H54 (cell line): ENCODE results near the gene SPTBN5.
"Not testable (repeated sequence)": the region's sequence is repeated elsewhere in the genome, so short reads cannot be mapped to it uniquely, and the experiment has no call there.

Source experiments
- DNase-seq: peaks from one replicate; pipeline ENCODE4 v3.0.0; 2011; ENCODE audit warnings: low spot score, mixed read lengths; ENCODE audit not compliant: insufficient read length
- FAIRE-seq: peaks from 3 replicates; lab custom pipeline; 2011; peaks lifted over from hg19 to GRCh38; lab: Jason Lieb, UNC
- POLR2A ChIP-seq: IDR thresholded peaks from 2 replicates; pipeline ENCODE4 v1.6.1; 2011; ENCODE audit warnings: low read depth, mild to moderate bottlenecking, low read length

Gene SPTBN5

GRCh38 chr15:41839781-41840491 is 53.9 kb downstream of the SPTBN5 start:
- no peak for TF ChIP-seq POLR2A
- no peak for DNase-seq
- no peak for FAIRE-seq

DNA sequence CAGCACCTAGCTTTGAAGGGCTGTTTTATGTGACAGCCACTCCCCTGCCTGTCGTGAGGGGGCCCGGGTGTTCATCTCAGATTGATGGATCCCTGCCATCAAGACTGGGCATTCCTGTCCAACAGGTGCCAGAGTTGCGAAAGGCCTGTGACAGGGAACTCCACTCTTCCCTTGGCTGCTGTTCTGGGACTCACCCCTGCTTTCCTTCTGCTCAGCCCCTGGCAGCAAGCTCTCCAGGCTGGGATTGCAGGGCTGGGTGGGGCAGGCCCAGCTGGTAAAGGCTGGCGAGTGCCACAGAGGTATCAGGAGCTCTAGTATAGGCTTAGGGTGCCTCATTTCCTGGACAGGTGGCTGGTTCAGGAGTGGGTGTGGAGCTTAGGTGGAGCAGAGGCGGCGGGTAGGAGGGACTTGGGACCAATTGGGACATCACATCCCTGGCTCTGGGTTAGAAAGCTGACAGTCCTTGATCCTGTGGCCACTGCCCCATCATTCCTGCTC is 55.4 kb downstream of the SPTBN5 start, which contains the start of gene PLA2G4B:
PLA2G4B (plus strand) TSS at position 448 of the 498 bp plus-strand sequence. CDS start 67 bp downstream, outside the sequence.
- FAIRE-seq (no peak), DNase-seq (no peak)
- TF ChIP-seq POLR2A = no peak

DNA sequence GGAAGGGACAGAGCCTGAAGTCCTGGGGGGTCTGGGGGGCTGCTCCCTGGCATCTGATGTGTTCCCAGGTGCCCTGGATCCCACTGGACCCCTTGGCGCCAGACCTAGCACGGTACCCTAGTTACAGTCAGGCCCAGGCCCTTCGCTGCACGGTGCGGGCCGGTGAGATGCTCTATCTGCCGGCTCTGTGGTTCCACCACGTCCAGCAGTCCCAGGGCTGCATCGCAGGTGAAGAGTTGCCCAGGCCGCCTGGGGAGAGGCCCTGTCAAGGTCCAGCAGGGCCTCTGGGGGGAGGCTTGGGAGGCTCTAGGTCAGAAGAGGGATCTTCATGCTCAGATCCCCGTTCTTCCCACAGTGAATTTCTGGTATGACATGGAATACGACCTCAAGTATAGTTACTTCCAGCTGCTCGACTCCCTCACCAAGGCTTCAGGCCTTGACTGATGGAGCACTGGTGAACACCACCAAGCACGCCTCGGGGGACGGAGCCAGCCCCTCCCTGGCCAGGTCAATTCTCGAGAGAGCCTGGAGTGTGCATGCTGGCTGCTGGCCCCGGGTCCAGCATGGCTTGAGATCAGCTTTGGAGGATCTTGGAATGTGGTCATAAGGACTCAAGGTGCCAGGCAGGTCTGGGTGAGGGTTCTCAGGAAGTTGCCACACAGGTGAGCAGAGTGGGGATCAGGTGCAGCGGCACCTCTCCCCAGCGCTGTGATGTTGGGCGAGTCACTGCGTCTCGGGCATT is 57.0 kb downstream of the SPTBN5 start:
- no peak for TF ChIP-seq POLR2A
- no peak for FAIRE-seq
- DNase-seq = no peak

- DNase-seq (no peak), FAIRE-seq (no peak)
- TF ChIP-seq POLR2A = no peak
Observed at GRCh38 chr15:41836073-41836472, 57.8 kb downstream of the SPTBN5 start.

GRCh38 chr15:41834096-41834495 is 59.8 kb downstream of the SPTBN5 start:
- FAIRE-seq (no peak), DNase-seq (no peak)
- no peak for TF ChIP-seq POLR2A

DNA sequence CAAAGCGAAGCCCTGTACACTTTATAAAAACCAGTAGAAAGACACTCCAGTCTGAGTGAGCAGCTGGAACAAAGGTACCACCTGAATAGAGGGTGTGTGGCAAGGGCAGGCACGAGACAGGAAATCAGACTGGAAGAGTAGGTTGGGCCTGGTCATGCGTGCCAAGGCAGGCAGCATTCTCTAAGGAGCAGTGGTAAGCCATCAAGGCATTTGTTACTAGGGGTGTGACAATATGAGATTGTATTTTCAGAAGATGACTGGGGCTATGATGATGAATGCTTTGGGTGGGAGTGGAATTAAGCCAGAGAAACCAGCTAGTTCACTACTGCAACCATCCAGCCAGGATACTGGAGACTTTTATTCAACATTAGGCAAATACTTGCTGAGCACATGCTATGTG is 61.0 kb downstream of the SPTBN5 start:
- no peak for DNase-seq
- no peak for TF ChIP-seq POLR2A
- no peak for FAIRE-seq

- no peak for DNase-seq
- no peak for FAIRE-seq
- TF ChIP-seq POLR2A = no peak
Observed at GRCh38 chr15:41832208-41832607, 61.6 kb downstream of the SPTBN5 start.

- FAIRE-seq, DNase-seq: not testable (repeated sequence)
Observed at GRCh38 chr15:41831291-41831690, 62.6 kb downstream of the SPTBN5 start.

- FAIRE-seq = no peak
- no peak for TF ChIP-seq POLR2A
- no peak for DNase-seq
Observed at GRCh38 chr15:41829959-41830646, 63.8 kb downstream of the SPTBN5 start.

- FAIRE-seq = no peak
- TF ChIP-seq POLR2A = no peak
Observed at GRCh38 chr15:41828807-41829141, 65.1 kb downstream of the SPTBN5 start.

DNA sequence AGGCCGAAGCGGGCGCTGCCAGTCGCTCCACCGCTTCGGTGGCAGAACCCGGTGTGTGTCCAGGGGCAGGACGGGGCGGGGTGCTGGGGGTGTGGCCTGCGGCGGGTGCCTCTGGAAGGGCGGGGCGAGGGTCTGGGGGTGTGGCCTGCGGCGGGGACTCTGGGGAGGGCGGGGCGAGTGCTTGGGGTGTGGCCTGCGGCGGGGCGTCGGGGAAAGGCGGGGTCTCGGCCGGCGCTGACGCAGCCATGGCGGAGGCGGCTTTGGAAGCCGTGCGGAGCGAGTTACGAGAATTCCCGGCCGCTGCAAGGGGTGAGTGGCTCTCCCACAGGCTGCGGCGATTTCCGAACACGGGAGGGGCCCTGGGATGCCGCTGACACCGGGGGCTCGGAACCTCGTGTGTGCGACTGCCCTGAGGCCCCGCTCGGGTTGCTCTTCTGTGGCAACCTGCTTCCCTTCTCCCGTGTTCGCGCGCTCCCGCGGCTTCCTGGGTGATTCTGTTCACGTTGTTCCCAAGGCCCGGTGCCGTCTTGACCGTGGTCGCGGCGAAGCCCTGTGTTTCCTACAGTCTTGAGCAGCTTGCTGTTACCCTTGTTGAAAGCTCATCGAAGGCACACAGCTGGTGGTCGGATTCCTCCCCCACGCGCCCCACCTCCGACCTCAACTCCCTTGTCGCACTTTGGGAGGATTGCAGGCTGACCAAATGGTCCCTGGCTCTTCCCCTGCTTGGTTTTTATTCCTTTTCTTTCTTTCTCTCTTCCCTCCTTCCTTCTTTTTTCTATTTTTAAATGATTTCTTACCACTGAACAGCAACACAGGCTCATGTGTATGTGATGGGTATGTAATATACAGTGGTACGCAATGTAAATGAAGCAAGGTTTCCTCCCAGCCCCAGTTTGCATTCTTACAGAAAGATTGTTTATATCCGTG is 65.7 kb downstream of the SPTBN5 start, which contains the start of gene JMJD7:
JMJD7 (plus strand) TSS at position 213 of the 927 bp plus-strand sequence; CDS start at position 246, 33 bp downstream.
- TF ChIP-seq POLR2A = peak; percentile 69
- FAIRE-seq (no peak), DNase-seq (peak; percentile 97)

More at GRCh38 chr15:41828807-41829141, 65.1 kb downstream of the SPTBN5 start:
- no peak for DNase-seq

DNA sequence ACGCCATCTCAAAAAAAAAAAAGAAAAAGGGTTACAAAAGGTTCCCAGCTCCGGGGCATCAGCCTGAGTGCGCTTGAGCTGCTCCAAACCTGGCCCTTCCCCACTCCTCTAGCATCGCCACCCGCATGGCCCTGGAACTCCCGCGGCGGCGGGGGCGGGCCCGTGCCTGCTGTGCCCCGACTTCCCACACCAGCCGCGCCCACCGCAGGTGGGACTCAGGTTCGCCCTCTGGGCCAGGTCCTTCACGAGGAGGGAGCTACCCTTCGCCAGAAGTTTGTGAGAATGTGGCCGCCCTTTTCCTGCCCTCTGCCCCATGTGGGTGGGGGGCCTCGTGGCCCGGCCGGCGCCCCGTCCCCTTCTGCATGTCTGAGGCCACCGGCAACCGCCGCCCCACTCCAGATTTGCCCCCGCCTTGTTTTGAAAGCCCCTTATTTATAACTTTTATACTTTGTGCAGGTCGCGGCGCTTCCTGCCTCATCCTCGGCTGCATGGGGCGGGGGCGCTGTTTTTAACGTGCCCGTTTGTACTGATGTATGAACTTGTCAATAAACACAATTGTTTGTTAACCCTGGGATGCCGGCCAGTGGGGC is 66.5 kb downstream of the SPTBN5 start:
- no peak for TF ChIP-seq POLR2A
- FAIRE-seq = no peak
- DNase-seq = no peak
